HG03060 (cell line): Measurements from ENCODE around the gene PPFIA4.

Source experiments
- ATAC-seq: cut with Tn5 transposase; IDR thresholded peaks from one replicate; pipeline ENCODE4 v1.9.1; 2021; ENCODE audit warnings: low read depth, moderate number of reproducible peaks; ENCODE audit not compliant: unreplicated experiment

The PPFIA4 gene

DNA sequence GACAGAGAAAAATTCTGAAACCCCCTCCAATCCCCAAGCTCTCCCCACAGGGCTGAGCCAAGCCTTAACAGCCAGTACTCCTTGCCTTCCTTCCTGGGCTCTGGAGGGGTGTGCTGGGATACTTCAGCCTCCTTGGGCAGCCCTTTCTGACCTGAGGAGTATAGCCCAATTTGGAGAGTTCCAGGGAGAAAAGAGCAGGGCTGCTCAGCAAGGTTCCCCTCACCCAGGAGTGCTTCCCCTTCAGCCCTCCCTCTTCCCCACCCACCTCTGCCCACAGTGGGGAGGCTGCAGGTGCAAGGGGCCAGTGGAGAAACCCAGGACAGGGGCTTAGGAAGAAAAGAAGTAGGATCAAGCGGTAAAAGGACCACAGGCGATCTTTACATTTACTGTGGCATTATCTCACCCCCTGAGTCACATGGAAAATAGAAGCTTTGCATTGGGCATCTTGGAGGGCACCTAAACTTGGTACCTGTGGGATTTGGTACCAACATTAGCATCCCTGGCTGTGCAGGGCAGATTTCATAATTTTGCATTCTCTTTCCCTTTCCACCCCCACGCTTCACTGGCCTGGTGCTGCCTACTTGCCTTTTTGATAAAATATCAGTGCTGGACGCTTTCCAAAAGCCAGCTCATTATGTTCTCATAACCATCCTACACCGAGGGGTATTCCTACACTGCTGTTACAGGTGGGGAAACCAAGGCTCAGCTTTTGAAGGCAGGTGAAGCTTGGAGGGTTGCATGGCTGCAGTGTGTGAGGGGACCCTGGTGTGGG, 98.4 kb downstream of the PPFIA4 start:
- no peak for ATAC-seq

- ATAC-seq, result no peak
Measured at GRCh38 chr1:203126151-203126865, 100.0 kb downstream of the PPFIA4 start.

DNA sequence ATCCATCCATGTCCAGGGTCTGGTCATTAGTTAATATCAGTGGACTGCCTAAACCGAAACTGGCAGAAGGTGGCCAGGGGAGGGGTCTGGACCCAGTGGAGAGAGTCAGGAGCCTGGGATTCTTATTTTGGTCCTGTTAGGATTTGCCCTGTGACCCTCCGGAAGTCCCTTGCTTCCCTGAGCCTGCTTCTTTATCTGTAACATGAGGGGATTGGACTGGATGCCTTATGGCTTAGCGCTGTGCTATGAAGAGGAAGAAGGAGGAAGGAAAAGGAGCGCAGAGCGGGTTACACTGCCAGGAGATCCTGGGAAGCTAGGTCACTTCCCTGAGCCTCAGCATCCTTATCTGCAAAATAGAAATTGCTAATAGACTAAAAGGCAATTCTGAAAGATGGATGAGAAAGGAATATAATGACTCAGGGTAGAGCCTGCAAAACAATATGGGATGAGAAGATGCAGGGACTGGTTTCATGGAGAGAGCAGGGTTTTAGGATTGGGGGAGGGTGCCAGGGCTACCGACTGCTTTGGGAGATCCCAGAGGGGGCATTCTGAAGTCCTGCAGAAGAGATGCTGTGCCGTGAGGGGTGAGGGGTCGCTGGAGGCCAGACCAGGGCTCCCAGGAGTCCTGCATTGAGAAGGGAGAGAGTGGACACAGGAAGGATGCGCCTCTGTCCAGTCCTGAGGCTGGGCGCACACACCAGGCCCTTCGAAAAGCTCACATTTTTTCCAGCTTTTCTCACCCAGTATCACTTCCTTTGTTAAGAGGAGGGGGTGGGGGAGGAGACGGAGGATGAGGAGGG, 100.8 kb downstream of the PPFIA4 start:
- no peak for ATAC-seq

- ATAC-seq, result no peak
Measured at GRCh38 chr1:203127666-203128430, 101.6 kb downstream of the PPFIA4 start, which contains the start of gene ADORA1. Gene ADORA1 (plus strand): TSS chr1:203127726. CDS start chr1:203128842, 1,116 bp downstream.

DNA sequence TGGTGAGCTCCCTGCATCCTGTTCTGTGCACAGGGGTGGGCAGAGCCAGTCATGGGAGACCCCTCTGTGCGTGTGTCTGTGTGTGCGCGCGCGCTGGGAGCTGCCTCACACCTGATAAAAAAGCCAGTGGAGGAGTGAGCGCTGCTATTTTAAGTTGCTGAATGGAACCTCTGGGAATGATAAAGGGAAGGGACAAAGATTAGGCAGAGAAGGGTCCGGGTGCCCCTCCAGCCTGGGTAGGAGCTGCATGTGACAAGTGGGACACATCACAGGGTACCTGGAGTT, 102.1 kb downstream of the PPFIA4 start:
- ATAC-seq, result no peak
